GM19397 (cell line): ENCODE data around the gene NPHP4.

ENCODE experiments used
- ATAC-seq: cut with Tn5 transposase; IDR thresholded peaks from one replicate; pipeline ENCODE4 v1.9.1; 2021; ENCODE audit warnings: mild to moderate bottlenecking, moderate library complexity; ENCODE audit not compliant: unreplicated experiment

Gene NPHP4

DNA sequence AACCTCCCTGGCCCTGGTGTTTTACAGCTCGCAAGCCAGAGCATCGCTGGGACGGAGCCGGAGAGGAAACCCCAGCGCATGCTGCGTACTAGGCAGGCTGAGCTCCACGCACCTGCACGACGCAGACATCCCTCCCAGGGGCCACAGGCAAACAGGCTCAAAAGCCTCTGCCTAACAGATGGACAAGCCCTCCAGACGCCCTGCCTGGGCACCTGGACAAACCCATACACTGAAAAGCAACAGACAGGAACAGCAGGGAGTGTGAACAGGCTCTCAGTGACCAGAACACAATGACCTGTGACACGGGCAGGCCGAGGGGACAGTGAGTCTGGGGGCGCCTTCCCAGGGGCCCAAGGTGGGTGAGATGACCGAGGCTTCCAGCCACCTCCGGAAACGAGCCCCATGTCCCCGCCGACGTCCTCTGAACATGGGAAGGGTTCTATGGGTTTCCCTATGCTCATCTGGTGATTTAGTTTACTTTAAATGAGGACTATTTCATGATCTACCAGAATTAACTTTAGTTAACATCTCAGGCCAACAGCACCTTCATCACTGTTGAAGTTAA, 40.3 kb downstream of the NPHP4 start:
- ATAC-seq: no peak

DNA sequence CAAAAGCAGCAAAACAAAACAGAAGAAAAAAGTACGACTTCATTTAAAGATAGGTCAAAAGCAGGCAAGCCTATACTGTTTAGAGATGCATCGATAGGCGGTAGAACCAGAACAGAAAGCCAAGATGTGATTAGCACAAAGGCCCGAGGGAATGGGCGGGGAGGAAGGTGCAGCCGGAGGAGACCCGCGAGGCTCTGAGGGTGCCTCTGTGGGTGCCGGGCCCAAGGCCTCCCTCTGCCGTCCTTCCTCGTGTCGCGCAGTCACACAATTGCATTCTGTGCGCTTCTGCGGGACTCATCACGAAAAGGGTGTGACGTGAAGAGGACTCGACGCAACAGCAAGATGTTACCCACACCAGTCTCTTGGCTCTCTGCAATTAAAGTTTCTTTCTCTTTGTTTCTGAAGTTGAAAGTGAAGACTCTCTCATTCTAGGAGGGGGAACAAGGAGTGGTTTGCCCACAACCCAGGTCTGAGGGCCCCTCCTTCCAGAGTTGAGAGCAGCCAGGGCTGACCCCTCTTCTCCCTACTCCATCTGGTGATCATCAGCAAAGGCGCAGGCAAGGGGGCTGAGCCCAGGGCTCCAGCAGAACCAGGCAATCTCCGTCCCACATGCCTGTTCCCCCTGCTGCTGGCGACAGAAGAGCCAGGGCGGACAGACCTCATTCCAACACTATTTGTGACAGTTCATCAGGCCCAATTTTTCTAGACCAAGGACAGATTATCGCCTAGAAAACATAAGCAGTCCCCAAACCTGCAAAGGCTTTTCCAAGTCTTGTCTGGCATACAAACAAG, 41.0 kb downstream of the NPHP4 start:
- no peak for ATAC-seq

DNA sequence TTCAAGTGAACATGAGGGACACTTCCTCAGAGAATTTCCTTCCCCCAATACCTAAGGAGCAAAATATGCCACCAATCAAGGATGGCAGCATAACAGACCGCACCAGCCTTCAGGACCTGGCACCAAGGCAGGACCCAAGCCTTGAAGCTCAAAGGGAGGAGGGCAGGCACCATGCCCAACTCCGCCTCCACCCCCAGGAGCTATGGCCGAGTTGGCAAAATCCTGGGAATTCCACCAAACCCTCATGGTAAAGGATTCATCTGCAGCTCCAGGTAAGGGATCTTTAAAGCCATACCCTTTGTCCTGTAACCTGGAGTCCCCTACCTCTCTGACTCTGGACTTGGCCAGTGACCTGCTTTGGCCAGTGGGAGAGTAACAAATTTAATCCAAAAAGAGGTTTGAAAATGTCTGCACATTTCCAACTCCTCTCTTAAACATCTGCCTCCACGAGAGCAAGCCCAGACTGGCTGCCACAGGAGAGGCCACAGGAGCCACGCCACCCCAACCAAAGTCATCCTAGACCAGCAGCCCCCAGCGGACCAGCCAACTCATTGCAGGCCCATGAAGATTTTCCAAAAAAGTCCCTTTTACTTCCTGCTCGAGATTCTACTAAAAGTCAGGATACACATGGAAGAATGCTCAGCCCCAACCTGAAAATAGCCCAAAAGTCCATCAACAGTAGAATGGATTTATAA, 41.9 kb downstream of the NPHP4 start:
- ATAC-seq: no peak

DNA sequence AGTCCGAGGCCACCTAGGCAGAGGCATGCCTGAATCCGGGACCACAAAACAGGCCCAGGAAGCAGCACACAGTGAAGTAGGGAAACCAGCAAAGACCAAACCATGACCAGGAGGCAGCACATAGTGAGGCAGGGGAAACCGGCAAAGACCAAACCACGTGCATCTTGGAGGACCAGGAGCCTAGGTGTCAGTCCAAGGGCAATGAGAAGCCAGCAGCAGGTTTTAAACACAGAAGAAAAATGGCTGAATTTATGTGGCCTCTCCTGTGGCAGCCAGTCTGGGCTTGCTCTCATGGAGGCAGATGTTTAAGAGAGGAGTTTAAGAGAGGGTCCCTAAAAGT, 42.5 kb downstream of the NPHP4 start:
- ATAC-seq: no peak

DNA sequence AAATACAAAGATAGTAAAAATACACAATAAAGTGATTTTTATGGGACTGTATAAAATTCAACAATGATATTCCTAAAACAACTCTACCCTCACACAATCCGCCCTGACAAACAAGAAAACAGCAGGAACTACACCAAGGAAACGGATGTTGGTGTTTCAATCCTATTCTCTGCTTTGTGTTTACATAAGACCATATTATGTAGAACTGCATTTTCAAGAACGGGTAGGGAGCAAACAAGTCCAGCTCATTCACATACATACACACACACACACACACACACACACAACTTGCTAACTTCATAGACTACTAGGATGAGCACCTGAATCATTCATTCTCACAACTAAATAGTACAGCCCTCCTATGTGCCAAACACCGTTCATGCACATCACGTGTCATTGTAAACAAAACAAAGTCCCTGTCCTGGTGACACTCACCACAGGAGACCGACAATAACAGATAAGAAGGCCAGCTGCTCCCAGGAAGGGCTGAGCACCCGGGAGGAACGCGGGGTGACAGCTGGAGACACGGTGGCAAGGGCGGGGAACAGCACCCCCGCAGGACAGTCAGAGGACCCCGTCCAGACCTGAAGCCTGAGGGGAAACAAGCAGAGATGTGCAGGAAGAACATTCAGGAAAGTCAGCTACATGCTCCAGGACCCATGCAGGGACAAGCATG, 43.0 kb downstream of the NPHP4 start:
- ATAC-seq: no peak

DNA sequence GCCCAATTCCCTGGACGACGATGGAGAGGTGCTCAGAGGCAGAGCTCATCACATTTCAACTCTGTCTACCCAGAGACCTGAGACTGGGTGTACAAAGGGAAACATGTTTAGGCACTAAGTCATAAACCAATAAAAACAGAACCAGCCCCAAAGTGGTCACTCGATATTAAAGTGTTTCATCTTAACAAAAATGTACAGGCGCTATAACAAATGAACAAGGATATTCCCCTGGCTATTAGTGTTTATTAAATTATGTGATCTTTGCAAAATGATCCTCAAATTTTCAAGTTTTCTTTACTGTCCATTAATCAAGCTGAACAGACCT, 43.6 kb downstream of the NPHP4 start:
- ATAC-seq: no peak

DNA sequence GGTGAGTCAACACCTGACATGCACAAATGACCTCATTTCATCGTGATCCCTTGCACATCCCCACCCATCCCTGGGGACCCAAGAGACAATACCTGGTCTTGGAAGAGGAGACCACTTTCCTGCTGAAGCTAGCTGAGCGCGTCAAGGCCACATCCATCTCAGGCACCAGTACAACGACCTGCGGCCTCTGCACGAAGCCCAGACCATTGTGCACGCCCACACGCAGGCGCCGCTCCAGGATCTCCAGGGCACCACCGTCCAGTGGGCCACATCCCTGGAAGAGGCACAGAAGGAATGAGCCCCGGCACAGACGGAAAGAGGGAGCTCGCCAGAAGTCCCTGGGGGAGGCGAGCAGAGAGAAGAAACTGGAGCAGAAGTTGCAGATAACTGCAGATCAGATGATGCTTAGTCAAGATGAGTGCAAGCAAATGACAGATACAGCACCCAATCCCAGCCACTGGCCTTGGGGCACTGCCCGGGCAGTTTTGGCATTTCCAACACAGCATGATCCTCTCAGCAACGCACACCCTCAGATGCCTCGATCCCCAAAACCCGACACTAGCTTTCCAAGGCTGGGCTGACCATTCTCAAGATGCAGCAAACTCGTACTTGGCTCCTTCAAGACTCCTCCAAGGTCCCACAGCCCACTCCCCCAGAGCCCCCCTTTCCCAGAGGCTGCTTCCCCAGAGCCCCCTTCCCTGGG, 44.1 kb downstream of the NPHP4 start:
- no peak for ATAC-seq

DNA sequence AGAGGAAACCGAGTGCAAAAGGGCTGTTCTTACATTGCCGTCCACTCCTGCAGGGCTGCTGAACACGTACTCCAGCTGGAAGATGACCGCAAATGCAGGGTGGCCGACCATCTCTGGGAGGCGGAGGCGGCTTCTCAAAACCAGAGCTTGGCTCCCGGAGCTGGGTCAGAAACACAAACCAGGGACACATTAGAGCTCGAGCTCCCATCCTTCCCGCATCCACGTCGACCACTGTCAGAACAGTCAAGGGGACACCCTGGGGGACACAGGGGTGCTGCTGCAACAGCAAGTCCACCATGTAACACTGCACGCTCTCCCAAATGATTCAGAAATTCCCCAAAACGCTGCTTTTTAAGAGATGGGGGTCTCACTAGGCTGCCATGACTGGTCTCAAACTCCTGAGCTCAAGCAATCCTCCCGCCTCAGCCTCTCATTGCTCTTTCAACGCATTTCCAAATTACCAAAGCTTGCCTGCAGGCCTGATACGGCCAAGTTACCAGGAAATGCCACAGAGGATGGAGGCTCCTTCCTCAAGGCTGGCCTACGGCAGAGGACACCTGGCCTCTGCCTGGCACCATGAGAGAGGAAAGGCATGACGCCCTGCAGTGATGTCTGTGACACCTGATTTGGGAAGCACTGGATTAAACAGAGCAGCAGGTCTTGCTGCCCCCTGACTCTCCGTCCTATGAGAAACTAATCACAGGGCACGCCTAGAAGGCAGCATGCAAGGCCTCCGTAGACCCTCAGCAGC, 45.0 kb downstream of the NPHP4 start:
- no peak for ATAC-seq

DNA sequence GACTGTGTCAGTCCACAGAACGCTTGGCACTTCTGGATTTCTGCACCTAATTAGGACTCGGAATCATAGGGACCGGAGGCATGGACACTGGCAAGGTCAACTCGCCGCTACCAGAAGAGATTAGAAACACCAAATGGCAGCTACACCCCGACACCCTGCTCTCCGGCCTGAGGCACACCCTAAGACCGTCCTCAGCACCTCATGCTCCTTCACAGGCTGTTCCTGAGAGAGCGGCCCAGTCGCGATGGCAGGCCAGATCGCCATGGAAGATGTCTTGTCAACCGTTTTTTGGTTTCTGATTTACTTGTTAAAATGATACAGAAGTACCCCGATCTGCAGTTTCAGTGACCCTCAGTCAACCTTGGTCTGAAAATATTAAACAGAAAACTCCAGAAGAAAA, 46.8 kb downstream of the NPHP4 start:
- no peak for ATAC-seq

DNA sequence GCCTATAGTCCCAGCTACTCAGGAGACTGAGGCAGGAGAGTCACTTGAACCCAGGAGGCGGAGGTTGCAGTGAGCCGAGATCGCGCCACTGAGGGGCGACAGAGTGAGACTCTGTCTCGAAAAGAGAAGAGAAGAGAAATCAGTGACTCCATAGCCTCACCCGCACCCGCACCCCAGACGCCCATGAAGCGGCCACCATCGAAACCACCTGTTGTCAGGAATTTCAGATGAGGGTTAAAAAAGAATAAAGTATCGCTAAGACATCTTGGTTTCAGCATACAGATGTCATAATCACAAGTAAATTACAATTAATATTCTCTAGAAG, 47.4 kb downstream of the NPHP4 start:
- ATAC-seq: no peak

DNA sequence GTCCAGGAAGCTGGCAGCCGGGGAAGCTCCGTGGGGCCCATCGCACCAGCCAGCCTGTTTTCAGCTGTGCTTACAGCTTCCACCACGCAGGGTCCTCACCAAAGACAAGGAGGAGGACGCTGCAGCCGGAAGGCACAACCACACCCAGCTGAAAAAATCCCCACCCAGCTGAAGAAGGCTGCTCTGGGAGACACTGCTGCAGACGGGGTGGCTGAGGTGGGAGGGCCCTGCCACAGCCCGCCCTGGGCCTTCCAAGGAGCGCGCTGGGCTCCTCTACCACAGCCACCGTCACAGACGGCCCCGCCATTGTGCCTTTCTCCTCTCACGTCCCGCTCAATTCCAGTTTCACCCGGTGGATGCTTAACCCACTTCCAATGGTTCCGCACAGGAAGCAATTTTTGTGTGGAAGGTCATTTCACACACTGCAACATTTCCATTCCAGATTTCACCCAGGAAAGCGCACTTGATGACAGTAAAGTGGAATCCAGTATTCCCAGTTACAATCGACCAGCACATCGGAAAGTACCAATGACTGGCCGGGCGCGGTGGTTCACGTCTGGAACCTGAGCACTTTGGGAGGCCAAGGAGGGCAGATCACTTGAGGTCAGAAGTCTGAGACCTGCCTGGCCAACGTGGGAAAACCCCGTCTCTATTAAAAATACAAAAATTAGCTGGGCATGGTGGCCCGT, 47.9 kb downstream of the NPHP4 start:
- ATAC-seq: no peak

DNA sequence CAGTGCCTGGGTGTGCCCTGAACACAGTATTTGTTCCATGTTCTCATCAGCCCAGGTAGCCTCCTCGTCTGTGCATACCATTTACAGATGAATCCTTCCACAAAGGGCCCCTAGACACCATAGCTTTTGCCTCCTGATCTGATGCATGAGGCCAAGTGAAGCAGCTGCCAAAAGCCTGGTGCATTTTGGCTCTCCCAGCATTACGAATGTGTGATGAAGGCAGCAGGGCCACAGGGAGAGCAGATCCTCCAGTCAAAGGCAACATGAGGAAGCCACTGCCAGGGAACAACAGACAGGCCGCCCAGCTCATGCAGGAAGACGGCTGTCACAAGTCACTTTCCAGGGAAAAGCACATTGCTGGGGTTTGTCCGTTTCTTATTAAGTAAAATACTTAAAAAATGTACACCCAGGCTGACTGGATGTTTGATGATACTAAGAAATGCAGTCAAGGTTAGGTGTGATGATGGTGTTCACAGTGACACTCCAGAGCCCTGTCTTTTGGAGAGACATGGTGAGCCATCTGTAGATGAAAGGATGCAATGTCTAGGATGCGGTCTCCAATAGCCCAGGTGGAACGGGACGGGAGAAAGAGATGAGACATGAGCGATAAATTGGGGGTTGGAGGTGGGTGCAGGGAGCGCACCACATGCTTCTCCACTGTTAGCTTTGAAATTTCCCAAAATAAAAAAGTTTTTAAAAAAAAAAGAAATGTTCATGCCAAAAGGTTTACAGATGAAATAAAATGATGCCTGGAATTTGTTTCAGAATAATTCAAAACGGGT, 48.7 kb downstream of the NPHP4 start:
- no peak for ATAC-seq

DNA sequence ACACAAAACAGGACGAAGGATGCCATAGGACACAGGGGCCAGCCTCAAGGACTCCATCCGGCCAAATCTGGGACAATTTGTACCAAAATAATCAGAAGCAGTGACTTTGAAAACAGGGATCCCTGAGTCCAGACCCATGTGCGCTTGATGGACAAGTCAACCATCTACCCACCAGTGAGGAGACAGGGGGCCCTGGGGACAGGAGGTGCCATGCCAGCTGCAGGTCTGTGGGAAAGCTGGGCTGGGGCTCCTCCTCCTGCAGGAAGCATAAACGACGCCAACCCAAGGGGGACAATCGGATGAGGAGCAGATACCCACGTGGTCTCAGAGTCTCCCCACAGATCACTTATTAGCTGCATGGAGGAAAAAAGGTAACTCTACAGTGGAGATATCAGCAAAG, 50.6 kb downstream of the NPHP4 start:
- ATAC-seq: no peak

DNA sequence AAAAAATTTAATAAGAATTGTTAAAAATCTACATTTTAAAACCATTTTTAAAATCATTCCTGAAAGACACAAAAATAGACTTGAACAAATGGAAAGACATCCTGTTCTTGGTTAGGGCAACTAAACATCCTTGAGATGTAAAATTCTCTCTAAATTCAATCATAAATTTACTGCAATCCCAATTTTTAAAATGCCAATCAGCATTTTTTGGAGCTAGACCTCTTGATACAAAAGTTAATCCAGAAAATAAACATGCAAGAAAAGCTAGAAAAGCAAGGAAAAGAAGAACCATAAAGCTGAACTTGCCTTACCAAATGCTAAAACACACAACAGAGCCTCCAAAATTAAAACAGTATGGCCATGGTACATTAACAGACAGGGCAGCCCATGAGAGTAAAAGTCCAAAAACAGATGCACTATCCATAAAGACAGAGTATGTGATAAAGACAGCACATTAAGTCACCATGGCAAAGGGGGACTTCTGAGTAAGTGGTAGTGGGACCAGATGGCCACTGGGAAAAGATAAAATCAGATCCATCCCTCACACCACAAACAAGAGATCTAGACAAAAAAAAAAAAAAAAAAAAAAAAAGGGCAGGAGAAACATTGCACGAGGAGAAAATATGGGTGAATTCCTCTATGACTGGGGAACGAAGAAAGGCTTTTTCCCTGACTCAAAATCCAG, 51.4 kb downstream of the NPHP4 start:
- ATAC-seq: no peak

DNA sequence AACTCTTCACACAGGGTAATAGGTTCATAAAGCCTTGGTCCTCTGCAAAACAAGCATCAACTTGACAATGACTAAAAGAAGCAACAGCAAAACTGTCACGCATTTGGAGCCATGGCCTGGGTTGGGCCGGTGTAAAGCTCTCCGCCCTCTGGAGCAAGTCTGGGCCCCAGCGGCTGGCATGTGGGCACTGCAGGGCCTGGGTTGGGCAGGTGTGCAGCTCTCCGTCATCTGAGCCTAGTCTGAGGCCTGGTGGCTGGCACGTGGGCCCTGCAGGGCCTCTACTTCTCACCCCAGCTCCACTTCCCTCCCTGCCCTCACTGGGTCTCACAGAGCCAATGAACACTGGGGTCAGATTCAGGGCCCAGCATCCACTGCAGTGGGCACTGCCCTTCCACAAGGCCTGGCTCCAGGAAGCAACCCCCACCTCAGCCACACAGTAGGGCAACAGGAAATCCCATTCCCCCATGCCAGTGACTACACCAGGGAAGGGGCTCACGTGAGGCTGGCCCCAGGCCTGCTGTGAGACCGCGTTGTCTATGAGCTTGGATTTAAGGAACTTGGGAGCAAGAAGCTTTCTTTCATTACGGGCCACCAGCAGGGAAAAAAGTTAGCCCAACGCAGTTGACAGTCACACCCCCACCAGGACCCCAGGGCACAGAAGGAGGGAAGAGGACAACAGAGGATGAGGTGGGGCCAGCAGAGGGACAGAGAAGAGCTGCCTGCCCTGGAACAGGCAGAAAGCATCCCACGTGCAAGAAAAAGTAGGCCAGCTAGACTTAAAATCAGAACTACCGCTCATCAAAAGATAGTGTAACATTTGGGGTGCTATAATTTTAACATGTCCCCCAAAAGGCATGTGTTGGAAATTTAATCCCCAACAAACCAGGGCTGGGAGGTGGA, 52.7 kb downstream of the NPHP4 start:
- ATAC-seq: no peak

DNA sequence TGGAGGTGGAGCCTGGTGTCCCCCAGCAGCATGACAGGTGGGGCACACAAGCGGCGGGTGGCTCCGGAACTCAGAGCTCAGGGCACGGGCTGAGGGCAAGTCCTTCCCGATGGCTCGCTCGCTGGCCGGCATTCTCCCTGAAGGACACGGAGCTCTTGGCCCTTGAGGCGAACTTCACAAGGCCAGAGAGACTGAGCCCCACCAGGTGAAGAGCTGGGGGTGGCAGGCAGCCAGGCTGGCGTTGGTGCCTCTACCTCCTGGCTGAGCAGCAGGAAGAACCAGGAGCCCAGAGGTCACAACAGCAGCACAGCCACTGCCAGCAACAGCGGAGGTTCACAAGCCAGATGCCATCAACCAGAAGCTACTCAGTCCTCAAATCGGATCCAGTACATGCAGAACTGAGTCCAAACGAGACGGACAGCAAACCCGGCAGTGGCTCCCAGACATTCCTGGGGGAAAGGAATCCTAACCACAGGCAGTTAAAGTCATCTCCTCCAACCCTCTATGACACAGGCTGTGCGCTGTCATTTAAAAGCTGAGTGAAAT, 54.1 kb downstream of the NPHP4 start:
- ATAC-seq: no peak

DNA sequence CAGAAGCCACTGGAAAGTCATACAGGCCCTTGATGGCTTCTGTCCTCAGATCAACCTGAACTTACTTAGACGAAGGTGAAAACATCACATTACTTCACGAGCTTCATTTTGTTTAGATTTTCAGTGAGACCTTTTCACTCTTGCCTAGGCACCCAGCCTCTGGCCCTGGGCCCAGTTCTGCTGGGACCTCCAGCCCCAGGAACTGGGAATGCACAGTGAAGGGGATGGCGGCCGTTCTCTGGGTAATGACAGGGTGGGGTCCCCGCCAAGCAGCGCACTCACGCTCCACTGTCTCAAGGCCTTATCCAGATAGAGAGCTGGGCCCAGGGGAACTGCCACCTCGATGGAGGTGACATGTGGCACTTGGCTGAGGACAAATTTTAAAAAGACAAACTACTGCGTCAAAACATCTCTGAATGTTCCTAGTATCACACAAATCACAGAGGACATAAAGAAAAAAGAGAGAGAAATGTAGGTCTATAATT, 54.8 kb downstream of the NPHP4 start:
- no peak for ATAC-seq
